Measurements from ENCODE around the gene NTNG1. TPM values are rescaled to one million over a fixed set of nuclear protein-coding genes. Genes with fewer than 3 reads are reported as not detected.

Gene NTNG1
- total and polyA plus RNA-seq, 2 of the 4 experiments (the other 2 are of a cell fraction), result 1.2 to 2.3 TPM

- Histone ChIP-seq H3K4me3 (ENCODE audit: insufficient read depth, low read depth, low read length) (no peak overlapping the region), H3K56ac (ENCODE audit: extremely low read depth, insufficient read depth, low read length) (no peak overlapping the region), H2AFZ (replicated peaks; ENCODE audit: low read length, poor library complexity) (no peak overlapping the region), H3K79me1 (ENCODE audit: low read depth in 1 of 2, low read length in 2 of 2) (no peaks in the 10 kb centered on the region), H4K91ac (ENCODE audit: insufficient read depth, low read depth, low read length) (no peak overlapping the region), H3K18ac (ENCODE audit: low read depth, low read length) (no peak overlapping the region), H2BK5ac (ENCODE audit: low read depth, low read length, poor library complexity, severe bottlenecking) (no peak overlapping the region), H3K4me1 (ENCODE audit: control insufficient read depth, insufficient read depth, low read length) (no peaks in the 10 kb centered on the region), H3K14ac (replicated peaks; ENCODE audit: low read depth, low read length) (no peak overlapping the region), H3K27me3 (ENCODE audit: control insufficient read depth, insufficient read depth, low read length) (no peaks in the 10 kb centered on the region), H2AK5ac (ENCODE audit: low read depth, low read length) (no peak overlapping the region), H3K9me1 (ENCODE audit: insufficient read depth, low read length) (no peaks in the 10 kb centered on the region), H3K4me2 (ENCODE audit: low read depth, low read length) (no peak overlapping the region), H3K27ac (ENCODE audit: insufficient read depth, low read length) (no peak overlapping the region), H2BK20ac (ENCODE audit: low read depth, low read length) (no peak overlapping the region), H4K5ac (ENCODE audit: low read depth, low read length) (no peak overlapping the region), H3K9ac (ENCODE audit: low read depth, low read length) (no peak overlapping the region), H2BK120ac (ENCODE audit: low read depth, low read length) (no peak overlapping the region), H3K9me3 (ENCODE audit: control insufficient read depth, insufficient read depth, low read length) (no peaks in the 10 kb centered on the region), H2AK9ac (replicated peaks; ENCODE audit: low read depth, low read length, poor library complexity) (no peak overlapping the region), H3K4ac (ENCODE audit: low read depth, low read length) (no peak overlapping the region), H3K23ac (ENCODE audit: low read depth, low read length) (no peak overlapping the region), H4K8ac (ENCODE audit: low read depth in 2 of 2, low read length in 2 of 2) (no peak overlapping the region), H2BK15ac (ENCODE audit: low read depth, low read length) (no peak overlapping the region), H4K20me1 (ENCODE audit: insufficient read depth, low read length) (no peaks in the 10 kb centered on the region), H3K36me3 (ENCODE audit: control insufficient read depth, insufficient read depth, low read length) (no peaks in the 10 kb centered on the region)
- DNase-seq (no peak), ATAC-seq (ENCODE audit: low read depth) (no peak)
- BruUV-seq (replicated peaks), result no TSS peak
- ChIA-PET POLR2A (ENCODE audit: unreplicated experiment) (no interaction called here), CTCF (no interaction called here)
- WGBS, 2 experiments (ENCODE audit: extremely low coverage in 2 of 2, insufficient read length in 1 of 2), result no CpG with 5 or more reads among the region's 5 CpGs
- intact Hi-C loops (cut with micrococcal nuclease) (no loop called here), in situ Hi-C loops (cut with MboI; ENCODE audit: low sequenced_read_pairs) (no loop called here), dilution Hi-C loops (cut with HindIII; ENCODE audit: low sequenced_read_pairs, unreplicated experiment) (no loop called here)
- TF ChIP-seq RAD21 (IDR thresholded peaks at IDR 0.05; ENCODE audit: low read length) (no peak), MXI1 (IDR thresholded peaks at IDR 0.05; ENCODE audit: borderline replicate concordance, low read depth, low read length) (no peak), SMC3 (IDR thresholded peaks at IDR 0.05; ENCODE audit: low read depth, low read length) (no peak), RFX5 (IDR thresholded peaks at IDR 0.05; ENCODE audit: low read depth, low read length) (no peak), CTCF (conservative IDR thresholded peaks at IDR 0.05; ENCODE audit: low read depth, low read length) (no peak), BHLHE40 (IDR thresholded peaks at IDR 0.05; ENCODE audit: low read depth, low read length) (no peak), MAFK (IDR thresholded peaks at IDR 0.05; ENCODE audit: low read depth, low read length) (no peak), RCOR1 (IDR thresholded peaks at IDR 0.05; ENCODE audit: insufficient replicate concordance, low read length) (no peak), FOS (IDR thresholded peaks at IDR 0.05; ENCODE audit: low read depth, low read length) (no peak), MAZ (IDR thresholded peaks at IDR 0.05; ENCODE audit: borderline replicate concordance, low read depth, low read length) (no peak), POLR2A (IDR thresholded peaks at IDR 0.05; ENCODE audit: low read depth, low read length) (no peak)
These were observed 187.2 kb downstream of the NTNG1 start for GRCh38 chr1:107328087-107328486.

Data from IMR-90 (cell line).